GM19467 (cell line): ENCODE data around the gene AGAP1.

Experiments
- ATAC-seq: cut with Tn5 transposase; IDR thresholded peaks from one replicate; pipeline ENCODE4 v1.9.1; 2021; ENCODE audit warnings: mild to moderate bottlenecking, moderate library complexity; ENCODE audit not compliant: unreplicated experiment

The AGAP1 gene

DNA sequence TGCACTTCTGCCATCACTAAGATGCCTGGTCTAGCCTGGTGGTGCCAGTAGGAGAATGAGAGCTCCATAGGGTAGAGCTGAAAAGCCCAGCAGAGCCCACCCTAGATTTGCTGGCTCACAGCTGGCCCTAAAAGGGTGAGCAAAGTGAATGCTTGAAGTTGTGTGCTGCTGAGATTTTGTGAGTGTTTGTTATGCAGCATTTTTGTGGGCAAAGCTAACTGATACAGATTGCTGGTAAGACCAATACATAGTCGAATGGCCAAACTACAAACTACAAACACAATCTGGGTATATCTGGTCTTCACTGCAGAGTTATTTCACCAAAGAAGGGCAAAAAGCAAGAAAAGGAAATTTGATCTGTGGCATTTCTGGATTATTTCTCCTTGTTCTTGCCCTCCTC is 7.1 kb upstream of the AGAP1 start:
- ATAC-seq = no peak

DNA sequence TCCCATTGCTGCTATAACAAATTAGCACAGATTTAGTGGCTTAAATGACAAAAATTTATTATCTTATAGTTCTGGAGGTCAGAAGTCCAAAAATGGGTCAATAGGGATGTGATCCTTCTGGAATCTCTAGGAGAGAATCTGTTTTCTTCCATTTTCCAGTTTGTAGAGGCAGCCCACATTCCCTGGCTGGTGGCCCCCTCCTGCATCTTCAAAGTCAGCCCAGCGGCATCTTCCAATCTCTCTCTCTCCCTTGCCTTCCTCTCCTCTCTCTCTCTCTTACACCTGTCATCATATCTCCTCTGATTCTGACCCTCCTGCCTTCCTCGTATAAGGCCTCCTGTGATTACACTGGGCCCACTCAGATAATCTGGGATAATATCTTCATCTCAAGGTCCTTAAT is 3.9 kb upstream of the AGAP1 start:
- no peak for ATAC-seq

DNA sequence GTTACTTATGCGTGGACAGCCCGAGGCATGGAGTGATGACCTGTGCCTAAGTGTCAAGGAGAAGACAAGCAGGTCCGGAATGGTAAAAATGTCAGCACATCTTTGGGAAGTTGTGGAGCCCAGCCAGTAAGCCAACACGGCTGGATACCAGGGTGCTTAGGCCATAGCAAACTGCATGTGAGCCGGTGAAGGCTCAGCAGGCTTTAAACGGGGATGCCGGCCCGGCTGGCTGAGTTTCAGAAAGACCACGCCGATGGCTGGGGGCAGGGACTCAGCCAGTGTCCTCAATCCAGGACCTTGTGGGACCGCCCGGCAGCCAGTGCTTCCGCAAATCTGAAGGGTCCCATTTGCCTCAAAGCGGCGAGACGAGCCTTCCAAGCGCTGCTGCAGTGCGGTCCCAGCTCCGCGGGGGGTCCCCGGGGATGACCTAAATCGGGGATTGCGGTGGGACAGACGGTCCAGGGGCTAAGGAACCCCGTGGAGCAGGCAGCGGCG is 946 bp upstream of the AGAP1 start:
- ATAC-seq = no peak

DNA sequence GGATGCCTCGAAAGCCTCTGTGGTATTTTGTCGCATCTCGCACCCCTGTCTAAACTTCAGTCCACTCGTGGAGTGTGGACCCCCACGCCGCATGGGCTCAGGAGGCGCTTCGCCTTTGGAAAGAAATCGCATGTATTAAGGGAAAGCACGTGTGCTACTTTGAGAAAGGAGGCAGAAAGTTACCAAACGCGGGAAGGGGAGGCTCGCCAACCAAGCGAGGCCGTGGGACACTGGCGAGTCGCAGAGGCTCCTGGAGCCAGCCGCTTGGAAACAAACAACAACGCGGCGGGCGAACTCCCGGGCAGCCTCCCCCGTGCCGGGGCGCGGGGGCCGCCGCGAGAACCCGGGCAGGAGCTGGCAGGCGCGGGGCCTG is 455 bp upstream of the AGAP1 start:
- ATAC-seq = no peak

DNA sequence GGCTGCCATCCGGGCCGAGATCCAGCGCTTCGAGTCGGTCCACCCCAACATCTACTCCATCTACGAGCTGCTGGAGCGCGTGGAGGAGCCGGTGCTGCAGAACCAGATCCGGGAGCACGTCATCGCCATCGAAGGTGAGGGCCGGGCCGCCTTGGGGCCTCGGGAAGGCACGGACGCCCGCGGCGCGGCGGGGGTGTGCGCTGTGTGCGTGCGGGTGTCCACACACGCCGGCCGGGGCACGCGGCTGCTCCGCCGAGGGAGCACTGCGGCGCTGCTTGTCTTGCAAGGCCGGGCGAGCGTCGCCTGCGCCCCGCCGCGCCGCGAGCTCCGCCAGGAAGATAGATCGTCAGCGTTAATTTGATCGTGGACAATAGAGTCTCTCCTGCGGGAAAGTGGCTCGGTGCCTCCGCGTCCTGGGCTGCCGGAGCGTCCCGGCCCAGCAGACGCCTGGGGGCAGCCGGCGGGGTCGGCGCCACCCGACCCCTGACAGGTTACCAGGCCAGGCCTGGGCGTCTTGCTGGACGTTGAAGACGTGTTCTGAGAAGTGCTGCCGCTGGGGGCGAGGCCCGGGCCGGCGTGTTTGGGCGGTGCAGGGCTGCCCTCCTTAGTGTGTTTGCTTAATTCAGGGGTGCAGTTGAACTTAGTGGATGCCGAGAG is 1.0 kb downstream of the AGAP1 start:
- ATAC-seq = no peak

DNA sequence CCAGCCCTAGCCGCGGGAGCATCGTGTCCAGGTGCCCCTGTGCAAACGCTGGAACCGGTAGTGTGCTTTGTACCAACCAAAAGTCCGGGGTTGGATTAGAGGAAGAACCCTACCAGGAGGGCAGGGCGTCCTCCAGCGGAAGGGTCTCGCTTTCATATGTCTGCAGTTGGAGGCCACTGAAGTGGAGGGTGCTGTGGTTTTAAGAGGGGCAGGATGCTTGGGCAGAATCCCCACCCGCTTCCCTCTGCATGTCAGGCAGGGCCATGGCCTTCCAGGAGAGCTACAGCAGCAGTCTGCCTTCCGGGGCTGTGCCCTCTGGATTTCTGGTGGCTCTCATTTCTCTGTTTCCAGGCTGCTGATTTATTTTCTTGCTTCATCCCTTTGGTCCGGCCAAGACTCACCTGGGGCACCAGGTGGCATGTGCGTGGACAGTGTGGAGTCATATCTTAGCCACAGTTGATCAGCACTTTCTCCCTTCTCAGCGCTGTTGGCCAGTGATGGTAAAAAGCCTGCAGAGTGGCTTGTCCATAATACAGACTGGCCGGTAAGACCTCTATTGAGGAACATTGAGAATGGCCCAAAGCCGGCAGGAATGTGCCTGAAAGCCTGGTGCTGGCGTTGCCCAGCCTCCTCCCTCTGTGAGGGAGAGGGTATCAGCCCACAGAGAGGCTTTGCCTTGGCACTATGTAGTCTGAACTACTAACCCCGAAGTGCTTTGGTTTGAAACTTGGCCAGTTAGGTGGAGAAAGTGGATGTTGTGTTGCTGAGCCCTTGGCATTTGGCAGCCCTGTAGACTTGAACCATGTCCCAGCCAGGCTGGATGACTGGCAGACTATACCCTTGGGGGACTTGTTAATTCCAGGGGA is 1.8 kb downstream of the AGAP1 start:
- no peak for ATAC-seq

DNA sequence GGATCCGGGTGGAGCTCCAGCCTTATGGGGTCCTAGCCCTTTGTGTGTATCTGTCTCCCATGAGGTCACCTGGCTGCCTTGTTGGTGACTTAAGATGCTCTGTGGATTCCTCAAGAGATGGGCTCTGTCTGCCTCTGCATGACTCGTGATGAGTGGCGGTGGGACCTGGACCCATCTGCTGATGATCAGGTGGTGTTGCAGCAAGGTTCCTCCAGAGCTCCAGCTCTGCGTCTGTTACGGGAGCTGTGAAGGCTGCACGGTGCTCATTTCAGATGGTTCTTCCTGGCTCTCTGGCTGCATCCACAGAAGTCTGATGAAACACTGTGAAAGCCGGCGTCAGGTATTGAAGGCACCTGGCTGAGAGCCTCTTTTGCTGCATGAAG is 2.4 kb downstream of the AGAP1 start:
- no peak for ATAC-seq

DNA sequence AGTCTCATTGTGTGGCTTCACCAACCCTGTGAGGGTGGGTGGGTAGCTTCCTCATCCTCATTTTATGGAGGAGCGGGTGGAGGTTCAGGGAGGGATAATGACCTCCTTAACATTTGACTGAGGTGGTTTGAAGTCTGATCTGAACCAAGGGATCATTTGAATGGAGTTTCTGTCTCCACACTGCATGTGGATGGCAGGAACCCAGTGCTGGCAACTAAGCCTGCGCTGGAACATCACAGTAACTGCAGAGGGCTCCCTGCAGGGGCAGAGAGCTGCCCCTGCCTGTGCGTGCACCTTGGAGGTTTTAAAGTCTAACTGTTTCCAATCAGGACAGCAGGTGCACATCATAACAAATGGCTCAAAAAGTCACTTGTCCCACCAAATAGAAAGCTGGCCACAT is 3.3 kb downstream of the AGAP1 start:
- ATAC-seq = no peak

DNA sequence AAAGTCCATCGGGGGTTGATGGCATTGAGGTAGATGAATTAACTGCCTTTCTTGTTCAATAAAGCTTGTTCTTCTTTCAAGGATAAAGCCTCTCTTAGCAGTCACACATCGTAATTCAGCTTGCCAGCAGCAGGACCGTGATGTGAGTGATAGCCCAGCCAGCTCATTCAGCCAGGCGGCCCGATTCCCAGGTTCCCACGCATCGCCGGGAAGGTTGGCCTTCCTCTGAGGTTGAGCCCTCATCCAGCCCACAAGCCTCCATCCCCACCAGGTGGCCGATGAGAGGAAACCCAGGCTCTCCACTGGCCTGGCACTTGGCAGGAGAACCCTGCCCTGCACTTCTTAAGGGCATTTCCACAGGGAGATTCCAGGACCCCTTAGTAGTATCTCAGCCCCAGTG is 4.7 kb downstream of the AGAP1 start:
- no peak for ATAC-seq

DNA sequence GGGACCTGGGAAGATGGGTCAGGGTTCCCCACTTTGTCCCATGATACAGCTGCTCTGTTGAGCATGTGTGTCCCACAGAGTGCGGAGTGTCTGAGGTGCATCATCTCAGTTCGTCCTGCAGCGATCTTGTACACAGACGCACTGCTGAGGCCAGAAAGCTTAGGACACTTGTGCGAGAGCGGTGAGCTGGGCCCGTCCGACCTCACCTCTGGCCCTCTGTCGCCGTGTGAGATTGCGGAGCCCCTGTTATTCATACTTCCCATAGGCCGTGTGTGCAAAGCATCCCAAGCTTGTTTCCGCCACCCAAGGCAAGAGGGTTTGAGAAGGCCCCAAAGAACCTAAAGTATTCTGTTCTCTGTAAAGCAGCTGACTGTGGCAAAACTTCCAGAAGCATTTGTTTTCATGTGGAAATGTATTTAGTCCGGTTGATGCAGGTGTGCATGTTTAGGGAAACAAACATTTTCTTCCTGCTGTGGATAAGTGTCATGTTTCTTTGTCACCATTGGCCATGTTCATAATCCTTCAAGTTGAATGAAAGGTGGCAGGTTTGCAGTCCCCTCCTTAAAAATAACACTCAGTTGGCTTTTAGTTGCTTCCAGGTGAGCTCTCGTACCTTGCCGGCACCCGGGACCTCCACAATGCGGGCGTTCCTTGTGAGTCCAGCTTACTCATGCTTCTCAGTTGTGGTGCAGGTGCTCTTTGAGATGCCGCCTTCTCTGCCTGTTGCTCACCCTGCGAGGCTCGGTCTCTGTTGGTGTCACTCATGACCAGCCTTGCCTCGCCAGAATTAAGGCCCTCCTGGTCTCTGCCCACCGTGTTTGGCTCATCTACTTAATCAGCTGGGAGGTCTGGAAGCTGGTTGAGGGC is 5.3 kb downstream of the AGAP1 start:
- no peak for ATAC-seq

DNA sequence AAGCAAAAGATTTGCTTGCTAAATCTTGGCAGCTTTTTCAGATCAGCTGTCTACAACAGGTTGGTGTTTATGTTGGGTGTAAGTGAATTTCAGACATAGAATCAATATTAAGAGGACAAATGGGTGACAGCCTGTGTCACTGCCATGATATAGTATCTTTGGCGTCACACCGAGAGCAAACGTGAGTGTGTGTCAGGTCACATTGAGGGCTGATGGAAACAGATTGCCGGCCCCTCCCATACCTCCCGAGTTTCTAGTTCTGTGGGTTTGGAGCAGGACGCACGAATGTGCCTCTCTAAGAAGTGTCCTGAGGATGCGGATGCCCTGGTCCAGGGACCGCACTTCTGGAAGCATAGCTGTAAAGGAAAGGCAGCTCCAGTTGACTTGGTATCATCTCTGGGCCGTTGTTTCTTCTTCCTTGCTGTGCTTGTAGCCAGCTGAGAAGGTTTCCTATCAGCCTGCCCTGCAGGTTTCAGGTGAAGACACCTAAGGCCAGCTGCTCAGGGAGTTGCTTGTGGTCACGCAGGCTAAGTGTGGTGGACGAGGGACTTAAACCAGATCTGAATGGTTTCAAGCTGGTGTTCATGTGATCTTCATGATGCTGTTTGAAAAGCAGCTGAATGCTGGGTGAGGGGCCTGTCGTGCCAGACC is 6.4 kb downstream of the AGAP1 start:
- no peak for ATAC-seq

DNA sequence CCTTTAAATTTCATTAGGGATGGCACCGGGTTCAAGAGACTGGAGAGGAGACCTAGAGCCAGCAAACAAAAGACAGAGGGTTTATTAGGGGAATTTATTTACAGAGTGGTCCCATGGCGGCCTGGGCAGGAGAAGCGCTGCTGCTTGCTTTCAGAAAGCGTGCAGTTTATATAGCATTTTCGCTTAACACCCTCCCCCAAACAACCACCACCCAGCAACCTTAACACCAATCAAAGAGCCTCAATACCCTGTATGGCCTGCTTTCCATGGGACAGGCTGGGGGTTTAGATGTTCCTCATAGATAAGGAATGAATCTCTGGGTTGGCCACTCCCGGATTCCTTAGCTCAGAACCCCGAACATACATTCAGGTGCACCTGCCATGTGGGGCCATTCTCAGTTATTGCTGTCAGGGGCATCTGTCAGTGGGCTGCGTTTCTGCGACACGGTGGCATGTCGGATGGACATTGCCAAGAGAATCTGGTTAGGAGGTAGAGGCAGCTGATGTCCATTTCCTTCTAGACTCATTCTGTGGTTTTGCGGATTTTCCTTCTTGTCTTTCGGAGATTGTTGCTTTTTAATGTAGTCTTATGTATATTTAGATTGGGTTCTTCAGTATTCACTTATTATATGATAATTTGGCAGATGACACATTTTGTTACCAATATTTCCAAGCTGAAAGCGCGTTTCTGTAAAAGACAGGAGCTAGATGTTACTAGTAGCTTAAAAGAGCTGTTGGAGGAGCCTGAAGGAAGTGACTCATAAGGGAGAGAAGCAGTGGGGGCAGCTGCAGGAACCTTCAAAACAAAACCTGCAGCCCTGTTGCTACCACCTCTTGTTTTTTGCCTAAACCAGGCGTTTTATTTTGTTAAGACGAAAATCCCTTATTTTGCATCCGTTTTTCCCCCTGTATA is 7.2 kb downstream of the AGAP1 start:
- no peak for ATAC-seq

DNA sequence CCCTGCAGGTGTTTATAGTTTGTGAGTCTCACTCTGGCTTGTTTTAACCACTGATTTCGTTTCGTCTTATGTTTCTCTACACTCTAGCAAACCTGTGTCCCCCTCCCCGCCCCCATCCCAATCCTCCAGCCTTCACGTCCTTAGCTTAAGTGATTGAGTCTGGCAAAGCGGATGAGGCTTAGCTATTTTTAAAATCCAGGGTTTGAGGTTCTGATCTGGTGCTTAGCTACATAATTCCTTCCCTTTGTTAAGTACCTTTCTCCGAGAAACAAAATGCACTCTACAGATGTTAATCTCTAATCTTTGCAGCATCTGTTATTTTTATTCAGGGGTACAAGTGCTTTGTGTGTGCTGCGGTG is 7.8 kb downstream of the AGAP1 start:
- no peak for ATAC-seq

DNA sequence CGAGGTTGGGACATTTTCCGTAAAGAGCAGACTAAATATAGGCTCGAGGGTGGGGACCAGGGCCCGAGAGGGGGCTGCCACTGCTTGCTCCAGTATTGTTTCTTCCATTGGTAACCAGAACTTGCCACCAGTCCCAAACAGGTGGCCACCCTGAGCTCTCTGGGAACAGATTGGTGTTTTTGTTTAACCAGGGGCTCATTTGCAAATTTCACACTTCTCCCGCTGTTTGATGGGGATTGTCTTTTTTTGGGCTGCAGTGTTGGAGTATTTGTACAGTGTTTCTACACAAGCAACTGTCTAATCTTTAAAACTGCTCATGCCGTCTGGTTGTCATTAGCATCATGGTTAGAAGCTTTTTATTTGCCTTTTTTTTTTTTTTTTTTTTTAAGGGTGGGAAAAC is 8.5 kb downstream of the AGAP1 start:
- no peak for ATAC-seq

DNA sequence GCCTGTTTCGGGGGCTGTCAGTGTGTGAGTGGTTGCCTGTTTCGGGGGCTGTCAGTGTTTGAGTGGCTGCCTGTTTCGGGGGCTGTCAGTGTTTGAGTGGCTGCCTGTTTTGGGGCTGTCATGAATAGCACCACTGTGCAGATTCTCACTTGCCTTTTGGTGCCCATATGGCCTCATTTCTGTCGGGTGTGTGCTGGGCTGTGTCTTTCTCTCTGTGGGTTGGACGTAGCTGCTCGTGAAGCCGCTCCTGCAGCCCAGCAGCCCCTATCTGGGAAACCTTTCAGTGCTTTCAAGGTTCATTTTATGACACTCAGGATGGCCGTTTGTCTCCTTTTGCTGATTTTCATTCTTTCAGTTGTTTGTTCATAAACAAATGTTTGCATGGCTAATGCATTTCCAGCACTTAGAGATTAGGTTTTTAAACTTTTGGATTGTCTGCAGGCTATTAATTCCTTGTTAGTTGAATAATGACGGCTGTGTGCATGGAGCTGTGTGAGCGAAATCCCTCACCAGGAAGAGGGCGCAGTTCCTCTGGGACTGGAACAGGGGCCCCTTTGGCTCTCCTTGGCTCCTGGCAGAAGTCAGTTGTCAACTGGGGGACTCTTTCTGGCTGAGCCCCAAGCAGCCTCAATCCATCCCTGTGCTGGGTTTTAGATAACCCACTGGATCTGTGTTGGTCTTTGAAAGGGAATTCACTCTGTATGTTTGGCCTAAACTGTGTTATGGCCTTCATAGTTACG is 10.8 kb downstream of the AGAP1 start:
- ATAC-seq = no peak

DNA sequence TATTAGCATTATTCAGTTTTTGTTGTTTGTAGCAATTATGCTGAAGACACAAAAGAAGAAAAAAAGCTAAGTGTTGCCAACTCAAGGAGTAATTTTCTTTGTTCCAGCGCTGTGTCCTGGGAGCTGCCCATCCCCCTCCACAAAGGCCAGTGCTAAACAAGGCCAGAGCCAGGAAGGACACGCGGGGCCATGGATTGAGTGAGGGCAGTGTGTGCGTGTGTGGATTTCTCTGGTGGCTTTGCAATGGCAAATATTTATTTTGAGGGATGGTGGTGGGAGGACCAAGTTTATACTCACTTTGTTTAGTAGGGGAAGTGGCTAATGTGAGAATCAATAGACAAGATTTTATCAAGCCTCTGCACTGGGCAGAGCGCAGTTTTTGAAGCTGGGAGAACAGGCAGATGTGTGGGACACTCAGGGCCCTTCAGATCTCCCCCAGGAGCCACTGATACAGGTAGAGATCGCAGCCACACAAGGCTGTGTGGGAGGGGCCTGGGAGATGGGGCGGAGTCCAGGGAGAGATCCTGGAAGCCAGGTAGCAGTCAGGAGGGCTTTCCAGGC is 11.4 kb downstream of the AGAP1 start:
- no peak for ATAC-seq

DNA sequence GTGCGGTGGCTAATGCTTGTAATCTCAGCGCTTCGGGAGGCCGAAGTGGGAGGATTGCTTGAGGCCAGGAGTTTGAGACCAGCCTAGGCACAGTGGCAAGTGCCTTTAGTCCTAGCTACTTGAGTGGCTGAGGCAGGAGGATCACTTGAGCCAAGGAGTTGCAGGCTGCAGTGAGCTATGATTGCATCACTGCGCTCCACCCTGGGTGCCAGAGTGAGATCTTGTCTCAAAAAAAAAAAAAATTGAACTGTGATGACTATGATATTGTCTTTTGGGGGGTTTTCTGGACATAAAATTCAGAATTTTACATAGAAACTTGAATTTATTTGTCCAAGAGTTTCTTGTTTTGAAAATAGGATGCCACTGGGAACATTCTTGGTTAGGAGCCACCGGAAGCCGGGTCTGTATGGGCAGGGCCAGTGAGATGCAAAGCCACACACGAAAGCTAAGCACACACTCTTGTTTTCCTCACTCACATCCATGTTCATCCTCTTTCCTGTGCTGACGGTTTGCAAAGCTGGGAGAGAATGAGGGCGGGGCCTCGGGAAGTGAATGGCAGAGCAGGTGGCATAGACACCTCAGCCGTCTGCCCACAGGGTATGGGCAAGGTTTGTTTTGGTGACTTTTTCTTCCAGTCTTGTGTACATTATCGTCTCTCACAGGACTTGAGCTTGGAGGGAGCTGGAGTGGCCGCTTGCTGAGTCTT is 12.6 kb downstream of the AGAP1 start:
- ATAC-seq = no peak

DNA sequence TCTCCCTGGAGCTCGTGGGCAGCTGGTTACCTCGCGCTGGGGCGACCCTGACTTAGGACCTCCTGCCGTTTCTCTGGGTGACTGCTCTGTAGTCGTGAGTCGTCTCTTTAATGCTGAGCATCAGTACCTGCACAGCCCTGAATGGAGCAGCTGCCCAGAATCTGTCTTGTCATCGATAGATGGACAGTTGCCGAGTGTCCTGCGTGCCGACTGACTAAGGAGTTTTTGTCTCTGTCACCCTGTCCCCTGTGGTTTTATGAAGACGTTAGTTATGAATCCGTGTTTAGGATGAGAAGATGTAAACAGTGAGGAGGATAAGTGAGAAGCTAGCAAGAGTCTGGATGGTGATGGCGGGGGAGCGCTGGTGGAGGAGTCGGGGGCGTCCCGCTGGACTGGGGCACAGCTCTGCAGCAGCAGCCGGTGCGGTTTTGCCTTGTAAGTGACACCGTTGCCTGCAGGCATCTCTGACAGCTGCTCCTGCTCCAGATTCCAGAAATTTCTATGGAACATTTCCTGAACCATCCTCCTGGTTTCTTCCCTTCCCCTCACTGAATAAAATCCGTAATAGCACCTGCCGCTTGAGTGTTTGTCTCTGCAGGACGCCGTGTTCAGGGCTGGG is 13.3 kb downstream of the AGAP1 start:
- ATAC-seq = no peak
